HG03558 (cell line): ENCODE measurements around the gene TACR2.

Experiments
- ATAC-seq: cut with Tn5 transposase; IDR thresholded peaks from one replicate; pipeline ENCODE4 v1.9.1; 2021; ENCODE audit warnings: moderate number of reproducible peaks; ENCODE audit not compliant: unreplicated experiment; ENCODE audit errors: extremely low read depth

TACR2 gene

GRCh38 chr10:69421611-69422308 is 5.0 kb upstream of the TACR2 start:
- ATAC-seq: no peak

- no peak for ATAC-seq
These were observed 3.0 kb upstream of the TACR2 start for GRCh38 chr10:69419744-69420126.

DNA sequence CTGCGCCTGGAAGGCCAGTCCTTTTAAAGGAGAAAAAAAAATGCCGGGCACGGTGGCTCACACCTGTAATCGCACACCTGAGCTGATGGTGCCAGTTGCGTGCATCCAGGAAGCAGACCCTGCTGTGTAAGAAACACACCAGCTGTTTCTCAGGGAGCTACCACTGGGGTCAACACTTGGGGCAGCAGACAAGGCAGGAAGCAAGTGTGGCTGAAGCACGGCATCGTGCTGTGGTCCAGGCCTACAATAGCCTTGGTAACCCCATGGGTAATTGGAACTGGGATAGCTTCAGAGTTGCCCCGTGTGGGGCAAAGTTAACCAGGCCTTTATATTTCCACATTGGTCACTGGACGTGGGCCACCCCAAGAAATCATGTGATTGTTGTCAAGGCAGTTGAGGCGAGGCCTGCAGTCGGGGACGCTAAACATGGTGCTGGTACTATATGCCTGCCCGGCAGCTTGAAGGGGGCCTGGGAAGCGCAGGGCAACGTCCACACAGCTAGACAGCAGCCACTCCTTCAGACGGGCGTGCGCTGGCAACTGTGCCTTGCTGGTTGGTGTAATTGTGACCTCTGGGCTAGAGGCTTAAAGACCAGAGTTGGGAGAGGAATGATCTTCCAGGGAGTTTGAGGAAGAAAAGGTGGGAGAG is 2.5 kb upstream of the TACR2 start:
- no peak for ATAC-seq

- no peak for ATAC-seq
These were observed 1.5 kb upstream of the TACR2 start for GRCh38 chr10:69418052-69418752.

GRCh38 chr10:69417542-69417941 is 824 bp upstream of the TACR2 start:
- no peak for ATAC-seq

DNA sequence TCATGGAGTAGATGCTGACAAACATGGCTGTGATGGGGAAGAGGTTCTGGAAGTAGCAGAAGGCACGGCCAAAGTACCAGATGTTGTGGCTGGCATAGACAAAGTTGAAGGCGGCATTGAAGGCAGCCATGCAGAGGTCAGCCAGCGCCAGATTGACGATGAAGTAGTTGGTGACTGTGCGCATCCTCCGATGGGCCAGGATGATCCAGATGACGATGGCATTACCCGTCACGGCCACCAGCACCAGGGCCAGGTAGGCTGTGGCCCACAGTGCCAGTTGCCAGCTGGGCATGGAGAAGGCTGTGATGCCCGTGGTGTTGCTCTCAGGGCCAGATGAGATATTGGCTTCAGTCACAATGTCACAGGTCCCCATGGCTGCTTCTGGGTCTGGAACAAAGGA is 767 bp downstream of the TACR2 start:
- no peak for ATAC-seq

DNA sequence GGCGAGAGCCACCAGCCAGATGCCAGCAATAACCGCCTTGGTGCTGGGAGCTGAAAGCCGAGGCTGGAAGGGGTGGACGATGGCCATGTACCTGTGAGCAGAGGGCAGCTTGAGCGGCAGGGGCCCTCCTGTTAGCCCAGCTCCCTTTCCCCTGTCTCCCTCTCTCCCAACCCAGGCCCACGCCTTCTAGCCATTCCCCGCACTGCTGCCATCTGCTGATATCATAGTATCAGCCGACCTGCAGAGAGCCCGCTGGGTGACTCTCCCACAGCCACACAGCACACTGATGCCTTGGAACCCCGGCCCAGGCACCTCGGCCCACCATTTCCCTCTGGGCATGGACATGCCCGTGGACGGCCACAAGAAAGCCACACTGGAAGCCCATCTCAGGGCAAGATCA is 1.7 kb downstream of the TACR2 start:
- no peak for ATAC-seq

DNA sequence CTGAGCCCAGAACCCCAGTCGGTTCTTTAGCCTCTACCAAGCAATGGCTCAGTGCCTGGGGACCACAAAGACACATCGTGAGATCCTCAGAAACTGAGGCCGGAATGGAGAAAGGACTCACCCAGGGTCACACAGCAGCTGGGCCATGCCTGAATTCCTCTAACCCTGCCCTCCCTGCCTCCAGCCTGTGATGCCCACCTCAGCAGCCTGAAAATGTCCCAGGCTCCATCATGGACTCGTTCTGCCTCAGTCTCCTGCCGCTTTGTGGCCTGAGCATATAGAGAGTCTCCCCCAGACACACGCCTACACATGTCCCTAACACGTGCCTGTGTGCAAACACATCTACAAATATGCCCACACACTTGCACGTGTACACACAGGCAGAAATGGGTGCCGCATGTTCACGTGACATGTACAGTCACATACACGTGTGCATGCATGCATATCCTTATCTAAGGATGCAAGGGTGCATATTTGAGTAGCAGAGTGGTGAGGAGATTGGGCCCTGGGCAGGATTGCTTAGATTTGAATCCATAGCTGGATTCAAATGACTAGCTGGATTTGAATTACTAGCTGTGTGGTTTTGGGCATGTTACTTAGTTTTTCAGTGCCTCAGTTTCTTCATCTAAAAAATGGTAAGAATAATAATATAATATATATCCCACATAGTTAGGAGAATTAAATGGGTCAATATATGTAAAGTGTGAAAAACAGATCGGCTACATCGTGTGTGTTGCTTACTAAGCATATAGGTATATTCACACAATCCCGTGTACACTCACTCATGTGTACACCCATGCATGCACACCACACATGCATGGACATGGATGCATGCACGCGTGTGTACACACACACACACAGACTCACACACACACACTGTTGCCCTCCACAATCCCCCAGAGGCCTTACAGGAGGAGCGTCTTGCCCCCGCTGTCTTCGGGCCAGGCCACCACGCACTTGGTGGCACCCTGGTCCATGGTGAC is 2.4 kb downstream of the TACR2 start:
- no peak for ATAC-seq

DNA sequence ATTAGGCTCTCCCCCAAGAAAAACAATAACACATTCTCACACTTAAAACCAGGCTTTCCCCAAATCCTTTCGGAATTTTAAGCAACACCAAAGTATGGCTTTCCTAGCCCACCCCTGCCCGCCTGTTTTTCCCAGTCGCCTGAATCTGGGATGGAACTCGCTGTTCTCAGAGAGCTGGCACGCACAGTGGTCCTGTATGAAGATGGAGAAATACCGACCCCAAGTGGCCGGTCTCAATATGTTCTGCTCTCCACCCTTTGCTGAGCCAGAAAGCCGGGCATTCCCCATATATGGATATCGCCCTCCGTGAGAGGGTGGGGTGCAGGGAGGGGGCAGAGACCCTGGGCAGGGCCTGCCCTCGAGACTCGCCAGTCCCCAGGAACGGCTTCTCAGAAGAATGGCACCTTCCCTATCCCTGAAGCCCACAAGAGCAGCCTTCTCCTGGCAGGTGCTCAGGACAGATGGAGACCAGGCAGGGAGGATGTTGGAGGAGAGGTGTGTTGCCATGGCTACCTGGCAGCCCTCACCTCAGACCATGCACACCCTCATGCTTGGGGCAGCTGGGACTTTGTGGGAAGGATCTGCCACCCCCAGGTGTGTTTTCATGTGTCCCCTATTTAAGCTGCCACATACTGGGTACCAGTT is 3.4 kb downstream of the TACR2 start:
- ATAC-seq: no peak

DNA sequence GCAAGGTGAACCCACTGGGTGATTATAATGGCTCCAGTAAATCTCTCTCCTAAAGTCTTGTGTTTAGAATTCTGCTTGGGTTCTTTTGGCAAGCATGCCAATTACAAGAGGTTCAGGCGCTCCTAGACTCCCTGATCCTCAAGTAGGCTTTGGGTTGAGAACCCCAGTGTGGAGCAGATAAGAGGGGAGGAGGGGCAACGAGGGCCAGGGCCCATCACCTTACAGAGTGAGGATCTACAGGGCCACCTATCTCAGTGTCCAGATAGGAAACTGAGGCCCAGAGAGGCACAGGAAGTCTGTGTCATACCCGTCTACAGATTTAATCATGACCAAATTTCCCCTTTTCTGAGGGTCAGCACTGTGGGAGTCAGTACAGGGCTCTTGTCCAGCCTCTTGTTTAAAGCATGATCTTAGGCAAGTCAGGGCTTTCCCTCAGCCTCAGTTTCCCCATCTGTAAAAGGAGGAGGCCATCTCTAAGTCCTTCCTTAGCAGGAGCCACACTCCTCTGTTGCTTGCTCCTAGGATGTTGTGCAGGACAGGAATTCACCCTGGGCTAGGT is 4.4 kb downstream of the TACR2 start:
- ATAC-seq: no peak

- ATAC-seq: no peak
These were observed 5.2 kb downstream of the TACR2 start for GRCh38 chr10:69411476-69411875.

DNA sequence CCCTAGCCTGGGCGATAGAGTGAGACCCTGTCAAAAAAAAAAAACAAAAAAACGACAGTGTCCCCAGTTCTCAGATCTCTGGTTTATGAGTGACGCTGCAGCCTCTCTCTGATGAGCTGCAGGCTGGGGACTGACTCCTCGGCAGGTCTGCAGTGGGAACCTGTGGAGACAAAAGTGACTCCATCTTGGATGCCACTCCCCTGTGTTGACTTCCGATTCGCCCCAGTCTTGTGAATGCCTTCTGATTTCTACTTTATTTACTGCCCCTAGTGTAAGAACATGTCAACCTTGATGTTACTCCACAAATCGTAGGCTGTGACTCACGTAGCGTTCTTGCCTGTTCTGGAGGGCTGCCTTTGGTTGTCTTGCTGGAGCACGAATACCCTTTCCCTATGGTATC is 6.2 kb downstream of the TACR2 start:
- no peak for ATAC-seq

- ATAC-seq: no peak
These were observed 6.8 kb downstream of the TACR2 start for GRCh38 chr10:69409968-69410367.

DNA sequence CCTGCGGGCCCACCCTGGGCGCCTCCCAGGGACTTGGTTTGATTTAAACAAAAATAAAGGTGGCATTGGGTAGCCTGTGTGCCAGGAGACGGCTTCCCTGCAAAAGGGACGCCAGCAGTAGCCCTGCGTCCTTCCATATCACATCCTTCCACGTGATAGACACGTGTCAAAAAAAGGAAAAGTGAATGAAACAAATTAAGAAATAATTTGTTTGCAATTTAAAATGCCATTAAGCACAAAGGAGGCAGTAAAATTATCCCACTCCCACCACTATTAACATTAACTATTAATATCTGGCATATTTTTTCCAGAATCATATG is 7.6 kb downstream of the TACR2 start:
- ATAC-seq: no peak

DNA sequence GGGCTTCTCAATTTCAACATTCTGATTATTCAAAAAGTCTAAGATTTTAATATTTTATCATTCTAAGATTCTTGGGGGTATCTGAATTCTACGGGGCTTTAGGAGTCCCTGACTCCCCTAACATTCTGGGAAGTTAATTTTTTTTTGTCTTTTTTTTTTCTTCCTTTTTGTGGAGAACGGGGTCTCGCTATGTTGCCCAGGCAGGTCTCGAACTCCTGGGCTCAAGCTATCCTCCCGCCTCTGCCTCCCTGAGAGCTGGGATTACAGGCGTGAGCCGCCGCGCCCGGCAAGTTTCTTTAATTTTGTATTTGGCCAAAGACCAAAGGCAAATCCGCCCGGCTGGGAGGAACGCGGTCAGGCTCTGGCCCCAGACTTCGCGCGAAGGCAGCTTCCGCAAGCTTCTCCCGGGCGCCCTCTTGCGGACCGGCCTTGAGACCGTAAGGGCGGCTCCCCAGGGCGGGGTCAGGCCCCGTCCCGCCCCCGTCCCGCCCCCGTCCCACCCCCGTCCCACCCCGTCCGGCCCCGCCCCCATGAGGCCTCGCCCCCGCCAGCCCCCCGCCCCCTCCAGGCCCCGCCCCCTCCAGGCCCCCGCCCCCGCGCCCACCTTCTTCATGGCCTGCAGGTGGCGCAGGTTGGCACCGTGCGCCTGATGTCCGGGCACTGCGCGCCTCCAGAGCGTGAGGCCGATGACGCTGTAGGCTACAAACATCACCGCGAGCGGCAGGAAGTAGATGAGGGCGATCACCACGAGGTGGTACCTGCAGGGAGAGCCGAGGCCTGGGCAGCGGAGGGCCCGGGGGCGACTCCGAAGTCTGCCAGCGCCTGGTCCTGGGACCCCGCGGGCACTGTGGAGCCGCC is 8.2 kb downstream of the TACR2 start:
- peak; percentile 72 for ATAC-seq

GRCh38 chr10:69407621-69408301 is 9.0 kb downstream of the TACR2 start:
- ATAC-seq: no peak

GRCh38 chr10:69406816-69407580 is 9.7 kb downstream of the TACR2 start:
- no peak for ATAC-seq
